Transverse colon (tissue), 3 donors: ENCODE data around the gene SH2B3.

ENCODE experiments used
- CTCF ChIP-seq, 5 experiments: fragments of 200-600 bp in 3 of 5; fragments of 450-650 bp in 2 of 5; sonication (generic) in 3 of 5; IDR thresholded peaks; 1 replicate in 2 of 5; 2 replicates in 3 of 5; pipeline ENCODE4 v1.5.1; 2016 to 2017; ENCODE audit warnings: antibody characterized with exemption in 5 of 5, inconsistent platforms in 3 of 5, mild to moderate bottlenecking in 2 of 5, moderate library complexity in 1 of 5
- POLR2A ChIP-seq: fragments of 450-650 bp; IDR thresholded peaks from one replicate; pipeline ENCODE4 v1.6.1; 2016; ENCODE audit warnings: antibody characterized with exemption, mild to moderate bottlenecking, moderate library complexity

GRCh38 chr12:111366583-111366982, 39.1 kb upstream of the SH2B3 start:
- TF ChIP-seq CTCF (IDR thresholded peaks at IDR 0.05), result no peak
- TF ChIP-seq POLR2A, result no peak
